ENCODE results near the gene MAPK13.

MAPK13 gene

GRCh38 chr6:36139991-36140710, 9.8 kb downstream of the MAPK13 start:
- no peaks in the 10 kb centered on the region for H3K4me1 ChIP-seq (ENCODE audit: control insufficient read depth, insufficient read depth, low read length)
- H3K27ac ChIP-seq (ENCODE audit: extremely low read depth, low read depth, low read length): no peak overlapping the region
- ChIA-PET CTCF (interaction anchor here (0.6 to 2.6 kb wide), 15 partner anchors 7 to 257 kb away, joined by 3 to 9 read pairs (median 4); no protein-coding TSS in a partner anchor), POLR2A (interaction anchor here (0.6 kb wide), 1 partner anchor 238 kb away, joined by 3 read pairs; no protein-coding TSS in a partner anchor)
- H3K4me3 ChIP-seq (ENCODE audit: low read depth, low read length): no peak overlapping the region
- TF ChIP-seq ZNF416 (tag by site-specific recombination; IDR thresholded peaks at IDR 0.05) (no peak), ZNF133 (tag by site-specific recombination; IDR thresholded peaks at IDR 0.05) (no peak), ZNF513 (tag by site-specific recombination; IDR thresholded peaks at IDR 0.05) (no peak), ZBTB10 (tag by site-specific recombination; IDR thresholded peaks at IDR 0.05) (no peak), KLF7 (tag by site-specific recombination; IDR thresholded peaks at IDR 0.05; ENCODE audit: borderline replicate concordance) (no peak), ZEB2 (tag by site-specific recombination; IDR thresholded peaks at IDR 0.05) (no peak), ZFHX2 (tag by site-specific recombination; conservative IDR thresholded peaks at IDR 0.05) (no peak), ZNF449 (tag by site-specific recombination; IDR thresholded peaks at IDR 0.05) (no peak), ZNF623 (tag by site-specific recombination; IDR thresholded peaks at IDR 0.05) (no peak)
- H3K36me3 ChIP-seq (ENCODE audit: control insufficient read depth in 2 of 2, insufficient read depth in 1 of 2, low read length in 2 of 2): peaks cover 0 to 11% of the 10 kb centered on the region in 2 experiments; a peak in 1 of 3 replicates
- H3K9me3 ChIP-seq (ENCODE audit: control insufficient read depth, insufficient read depth, low read depth, low read length): no peaks in the 10 kb centered on the region

- Histone ChIP-seq H3K27ac (ENCODE audit: extremely low read depth, low read depth, low read length) (no peak overlapping the region), H3K36me3 (ENCODE audit: control insufficient read depth in 2 of 2, insufficient read depth in 1 of 2, low read length in 2 of 2) (peaks cover 0 to 11% of the 10 kb centered on the region in 2 experiments; a peak in 1 of 3 replicates), H3K4me3 (ENCODE audit: low read depth, low read length) (no peak overlapping the region), H3K9me3 (ENCODE audit: control insufficient read depth, insufficient read depth, low read depth, low read length) (no peaks in the 10 kb centered on the region), H3K4me1 (ENCODE audit: control insufficient read depth, insufficient read depth, low read length) (no peaks in the 10 kb centered on the region)
- POLR2A ChIA-PET: no interaction called here
- CTCF ChIA-PET: interaction anchor here (0.6 to 2.6 kb wide), 4 partner anchors 18 to 161 kb away, joined by 4 to 9 read pairs (median 4); no protein-coding TSS in a partner anchor
- TF ChIP-seq ZNF560 (tag by site-specific recombination; IDR thresholded peaks at IDR 0.05; ENCODE audit: borderline replicate concordance) (no peak), ZBTB48 (tag by site-specific recombination; IDR thresholded peaks at IDR 0.05) (no peak), REPIN1 (tag by site-specific recombination; IDR thresholded peaks at IDR 0.05; ENCODE audit: low read depth) (no peak), ZNF514 (tag by site-specific recombination; IDR thresholded peaks at IDR 0.05) (no peak), ZNF701 (tag by site-specific recombination; IDR thresholded peaks at IDR 0.05) (no peak), ZNF391 (tag by site-specific recombination; IDR thresholded peaks at IDR 0.05; ENCODE audit: borderline replicate concordance, low read depth) (no peak), ZNF768 (tag by site-specific recombination; IDR thresholded peaks at IDR 0.05) (no peak), ZNF10 (tag by site-specific recombination; IDR thresholded peaks at IDR 0.05) (no peak), PBX3 (CRISPR knock-in tag; IDR thresholded peaks at IDR 0.05) (no peak), ZNF488 (tag by site-specific recombination; IDR thresholded peaks at IDR 0.05) (no peak), ZNF266 (tag by site-specific recombination; IDR thresholded peaks at IDR 0.05; ENCODE audit: low read depth) (no peak), ZNF394 (tag by site-specific recombination; IDR thresholded peaks at IDR 0.05; ENCODE audit: borderline replicate concordance) (no peak), ZNF707 (tag by site-specific recombination; IDR thresholded peaks at IDR 0.05) (no peak), ZBTB11 (tag by site-specific recombination; conservative IDR thresholded peaks at IDR 0.05; ENCODE audit: low read depth) (no peak)
Measured at GRCh38 chr6:36141091-36141490, 10.8 kb downstream of the MAPK13 start.

Data from HEK293 (cell line).